ENCODE data around the gene AP4E1. TPM values are rescaled to one million over a fixed set of nuclear protein-coding genes. Genes with fewer than 3 reads are reported as not detected.
A peak's percentile ranks its signal among the peaks of the same experiment; 100 is the strongest.
"Not testable (repeated sequence)": the region's sequence is repeated elsewhere in the genome, so short reads cannot be mapped to it uniquely, and the experiment has no call there.

The AP4E1 gene
- total RNA-seq, 2 experiments from 2014 or later, result 6.8 to 9.4 TPM

- Mint-ChIP-seq H3K27ac (no peak overlapping the region), H3K27me3 (ENCODE audit: low read depth) (no peaks in the 10 kb centered on the region), H3K9me3 (peaks cover 10% of the 10 kb centered on the region), H3K4me1 (ENCODE audit: low read depth) (peaks cover 5% of the 10 kb centered on the region), H3K4me3 (no peak overlapping the region), H3K36me3 (ENCODE audit: low read depth) (peaks cover 3% of the 10 kb centered on the region)
- CTCF ChIA-PET, result no interaction called here
- no peak for DNase-seq
- intact Hi-C loops (cut with micrococcal nuclease), result no loop called here
Measured at GRCh38 chr15:50891159-50891558, 17.3 kb upstream of the AP4E1 start.

- Mint-ChIP-seq H3K4me3 (no peak overlapping the region), H3K36me3 (ENCODE audit: low read depth) (peaks cover 3% of the 10 kb centered on the region), H3K4me1 (ENCODE audit: low read depth) (no peaks in the 10 kb centered on the region), H3K27ac (no peak overlapping the region), H3K9me3 (peaks cover 10% of the 10 kb centered on the region), H3K27me3 (ENCODE audit: low read depth) (no peaks in the 10 kb centered on the region)
- intact Hi-C loops (cut with micrococcal nuclease), result no loop called here
- CTCF ChIA-PET, result no interaction called here
- no peak for DNase-seq
Measured at GRCh38 chr15:50893976-50894375, 14.5 kb upstream of the AP4E1 start.

- DNase-seq; H3K9me3 Mint-ChIP-seq; H3K36me3 Mint-ChIP-seq (ENCODE audit: low read depth); H3K4me3 Mint-ChIP-seq; H3K27me3 Mint-ChIP-seq (ENCODE audit: low read depth); H3K4me1 Mint-ChIP-seq (ENCODE audit: low read depth); H3K27ac Mint-ChIP-seq: not testable (repeated sequence)
- intact Hi-C loops (cut with micrococcal nuclease), result loop anchor here (10.0 kb wide), 1 partner anchor 437 kb away; no protein-coding TSS in a partner anchor
- CTCF ChIA-PET, result interaction anchor here (0.6 to 0.7 kb wide), 2 partner anchors 191 to 286 kb away, joined by 3 read pairs; no protein-coding TSS in a partner anchor
Measured at GRCh38 chr15:50901390-50901789, 7.1 kb upstream of the AP4E1 start.

- CTCF ChIA-PET, result interaction anchor here (0.6 to 1.4 kb wide), 2 partner anchors 30 to 250 kb away, joined by 3 to 4 read pairs; no protein-coding TSS in a partner anchor
- Mint-ChIP-seq H3K27me3 (ENCODE audit: low read depth) (no peaks in the 10 kb centered on the region), H3K36me3 (ENCODE audit: low read depth) (no peaks in the 10 kb centered on the region), H3K4me1 (ENCODE audit: low read depth) (peaks cover 15% of the 10 kb centered on the region), H3K9me3 (no peaks in the 10 kb centered on the region), H3K4me3 (no peak overlapping the region), H3K27ac (no peak overlapping the region)
- no peak for DNase-seq
- intact Hi-C loops (cut with micrococcal nuclease), result loop anchor here (10.0 kb wide), 1 partner anchor 439 kb away; no protein-coding TSS in a partner anchor
Measured at GRCh38 chr15:50904211-50904610, 4.3 kb upstream of the AP4E1 start.

GRCh38 chr15:50905055-50905454 lies 3.4 kb upstream of the AP4E1 start:
- CTCF ChIA-PET, result interaction anchor here (0.7 to 1.3 kb wide), 4 partner anchors 143 to 723 kb away, joined by 3 to 4 read pairs (median 4); partner anchors contain the start of gene SLC27A2
- Mint-ChIP-seq H3K27me3 (ENCODE audit: low read depth) (no peaks in the 10 kb centered on the region), H3K4me3 (no peak overlapping the region), H3K4me1 (ENCODE audit: low read depth) (peaks cover 20% of the 10 kb centered on the region), H3K36me3 (ENCODE audit: low read depth) (no peaks in the 10 kb centered on the region), H3K27ac (no peak overlapping the region), H3K9me3 (no peaks in the 10 kb centered on the region)
- no peak for DNase-seq
- intact Hi-C loops (cut with micrococcal nuclease), result loop anchor here (5.0 to 10.0 kb wide), 4 partner anchors 440 to 1748 kb away; partner anchors contain the start of genes COPS2 and LYSMD2

- Mint-ChIP-seq H3K36me3 (ENCODE audit: low read depth) (peaks cover 4% of the 10 kb centered on the region), H3K9me3 (no peaks in the 10 kb centered on the region), H3K4me3 (peak overlapping the region; percentile 92), H3K4me1 (ENCODE audit: low read depth) (peaks cover 29% of the 10 kb centered on the region), H3K27ac (peak overlapping the region; percentile 99), H3K27me3 (ENCODE audit: low read depth) (no peaks in the 10 kb centered on the region)
- CTCF ChIA-PET, result interaction anchor here (0.6 to 2.1 kb wide), 12 partner anchors 20 to 556 kb away, joined by 3 to 12 read pairs (median 3); no protein-coding TSS in a partner anchor
- intact Hi-C loops (cut with micrococcal nuclease), result loop anchor here (1.0 to 10.0 kb wide), 16 partner anchors 22 to 1750 kb away; partner anchors contain the start of genes COPS2, FAM227B, LYSMD2 and SPPL2A
- DNase-seq, result peak; percentile 92
Measured at GRCh38 chr15:50906954-50907600, 1.4 kb upstream of the AP4E1 start.

- Mint-ChIP-seq H3K9me3 (no peaks in the 10 kb centered on the region), H3K36me3 (ENCODE audit: low read depth) (peaks cover 5% of the 10 kb centered on the region), H3K4me3 (peak overlapping the region; percentile 92), H3K27ac (peak overlapping the region; percentile 99), H3K27me3 (ENCODE audit: low read depth) (no peaks in the 10 kb centered on the region), H3K4me1 (ENCODE audit: low read depth) (peaks cover 26% of the 10 kb centered on the region)
- intact Hi-C loops (cut with micrococcal nuclease), result loop anchor here (1.0 to 10.0 kb wide), 18 partner anchors 22 to 1750 kb away; partner anchors contain the start of genes COPS2, FAM227B, LYSMD2 and SPPL2A
- DNase-seq, result peak; percentile 58
- CTCF ChIA-PET, result interaction anchor here (0.6 to 2.1 kb wide), 6 partner anchors 23 to 188 kb away, joined by 3 to 12 read pairs (median 4); no protein-coding TSS in a partner anchor
Measured at GRCh38 chr15:50907601-50908208, 778 bp upstream of the AP4E1 start.

- no peaks in the 10 kb centered on the region for H3K9me3 Mint-ChIP-seq
- peak overlapping the region; percentile 92 for H3K4me3 Mint-ChIP-seq
- no peaks in the 10 kb centered on the region for H3K27me3 Mint-ChIP-seq (ENCODE audit: low read depth)
- no peak for DNase-seq
- CTCF ChIA-PET, result interaction anchor here (0.6 to 0.8 kb wide), 4 partner anchors 24 to 276 kb away, joined by 3 to 7 read pairs (median 4); no protein-coding TSS in a partner anchor
- H3K4me1 Mint-ChIP-seq (ENCODE audit: low read depth), result peaks cover 25% of the 10 kb centered on the region
- peak overlapping the region; percentile 83 for H3K27ac Mint-ChIP-seq
- intact Hi-C loops (cut with micrococcal nuclease), result loop anchor here (2.0 to 10.0 kb wide), 5 partner anchors 170 to 1752 kb away; partner anchors contain the start of genes COPS2 and LYSMD2
- H3K36me3 Mint-ChIP-seq (ENCODE audit: low read depth), result peaks cover 12% of the 10 kb centered on the region
Measured at GRCh38 chr15:50909010-50909317, 481 bp downstream of the AP4E1 start.

GRCh38 chr15:50910426-50910795 lies 1.9 kb downstream of the AP4E1 start:
- H3K27ac Mint-ChIP-seq; intact Hi-C loops (cut with micrococcal nuclease); DNase-seq; H3K9me3 Mint-ChIP-seq; H3K27me3 Mint-ChIP-seq (ENCODE audit: low read depth): not testable (repeated sequence)
- H3K4me3 Mint-ChIP-seq, result peak overlapping the region; percentile 92
- CTCF ChIA-PET, result interaction anchor here (0.6 to 1.4 kb wide), 3 partner anchors 21 to 29 kb away, joined by 3 to 4 read pairs (median 3); no protein-coding TSS in a partner anchor
- H3K36me3 Mint-ChIP-seq (ENCODE audit: low read depth), result peaks cover 14% of the 10 kb centered on the region
- H3K4me1 Mint-ChIP-seq (ENCODE audit: low read depth), result peaks cover 21% of the 10 kb centered on the region

- no peak for DNase-seq
- no peak overlapping the region for H3K27ac Mint-ChIP-seq
- H3K27me3 Mint-ChIP-seq (ENCODE audit: low read depth), result no peaks in the 10 kb centered on the region
- CTCF ChIA-PET, result interaction anchor here (1.0 to 1.4 kb wide), 2 partner anchors 21 to 23 kb away, joined by 3 read pairs; no protein-coding TSS in a partner anchor
- H3K4me1 Mint-ChIP-seq (ENCODE audit: low read depth), result peaks cover 21% of the 10 kb centered on the region
- peaks cover 14% of the 10 kb centered on the region for H3K36me3 Mint-ChIP-seq (ENCODE audit: low read depth)
- intact Hi-C loops (cut with micrococcal nuclease), result no loop called here
- no peaks in the 10 kb centered on the region for H3K9me3 Mint-ChIP-seq
- no peak overlapping the region for H3K4me3 Mint-ChIP-seq
Measured at GRCh38 chr15:50911001-50911400, 2.5 kb downstream of the AP4E1 start.

GRCh38 chr15:50911621-50912020 lies 3.1 kb downstream of the AP4E1 start:
- intact Hi-C loops (cut with micrococcal nuclease), result no loop called here
- no peak for DNase-seq
- peaks cover 21% of the 10 kb centered on the region for H3K4me1 Mint-ChIP-seq (ENCODE audit: low read depth)
- no peak overlapping the region for H3K4me3 Mint-ChIP-seq
- no peak overlapping the region for H3K27ac Mint-ChIP-seq
- CTCF ChIA-PET, result no interaction called here
- no peaks in the 10 kb centered on the region for H3K9me3 Mint-ChIP-seq
- H3K36me3 Mint-ChIP-seq (ENCODE audit: low read depth), result peaks cover 16% of the 10 kb centered on the region
- no peaks in the 10 kb centered on the region for H3K27me3 Mint-ChIP-seq (ENCODE audit: low read depth)

GRCh38 chr15:50916400-50916799 lies 7.9 kb downstream of the AP4E1 start:
- intact Hi-C loops (cut with micrococcal nuclease), result no loop called here
- Mint-ChIP-seq H3K4me1 (ENCODE audit: low read depth) (peaks cover 4% of the 10 kb centered on the region), H3K27me3 (ENCODE audit: low read depth) (no peaks in the 10 kb centered on the region), H3K36me3 (ENCODE audit: low read depth) (peaks cover 24% of the 10 kb centered on the region), H3K4me3 (no peak overlapping the region), H3K9me3 (no peaks in the 10 kb centered on the region), H3K27ac (no peak overlapping the region)
- CTCF ChIA-PET, result no interaction called here
- no peak for DNase-seq
